Stimulated activated CD4-positive, alpha-beta T cell treated with anti-CD3 and anti-CD28 coated beads, Interleukin-1b, Interleukin-23, amount 100 ng/mL, for 1 hour (primary cell): Measurements from ENCODE around the gene PITX1.
"Not testable (repeated sequence)": the region's sequence is repeated elsewhere in the genome, so short reads cannot be mapped to it uniquely, and the experiment has no call there.

Experiments used
- DNase-seq, 2 donors: peaks; one replicate each; pipeline ENCODE4 v3.0.0-alpha.2; 2020; ENCODE audit warnings: low read depth in 2 of 2

Gene PITX1

GRCh38 chr5:135033901-135034235 is at the start of gene PITX1:
PITX1 (minus strand) TSS chr5:135034228; CDS start chr5:135033881, 347 bp downstream.
- DNase-seq = no peak

- not testable (repeated sequence) for DNase-seq
Observed at GRCh38 chr5:135083334-135083733, 49.3 kb upstream of the PITX1 start.

DNA sequence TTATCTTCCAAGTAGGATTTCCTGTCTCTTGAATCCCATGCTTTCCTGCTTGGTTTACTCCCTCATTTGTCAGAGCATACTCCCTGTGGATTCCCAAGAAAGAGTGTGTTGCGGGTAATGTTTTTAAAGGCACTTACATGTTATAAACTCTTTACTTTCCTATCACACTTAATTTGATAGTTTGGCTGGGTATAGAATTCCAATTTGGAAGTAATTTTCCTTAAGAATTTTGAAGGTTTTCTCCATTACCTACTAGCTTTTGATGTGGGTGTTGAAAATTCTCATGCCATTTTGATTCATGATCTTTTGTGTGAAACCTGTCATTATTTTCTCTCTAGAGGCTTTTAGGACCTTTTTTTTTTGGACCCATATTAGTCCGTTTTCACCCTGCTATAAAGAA is 47.2 kb upstream of the PITX1 start:
- DNase-seq = no peak

DNA sequence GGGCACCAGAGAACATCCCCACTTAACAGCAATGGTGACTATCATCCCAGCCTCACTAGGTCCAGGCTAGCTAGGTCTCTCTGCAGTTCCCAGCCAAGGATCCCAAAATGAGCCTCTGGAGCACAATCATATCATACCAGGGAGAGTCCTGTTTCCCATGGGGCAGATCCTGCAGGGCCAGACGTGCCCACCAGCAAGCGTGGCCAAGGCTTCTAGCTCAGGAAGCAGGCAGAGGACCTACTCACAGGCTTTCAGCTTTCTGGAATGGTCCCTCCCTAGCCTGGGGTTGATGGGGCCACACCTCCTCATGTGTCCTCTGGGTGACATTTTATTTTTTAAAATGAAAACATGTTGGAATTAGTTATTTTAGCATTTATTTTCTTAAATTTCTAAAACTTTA is 45.7 kb upstream of the PITX1 start:
- DNase-seq = no peak

DNA sequence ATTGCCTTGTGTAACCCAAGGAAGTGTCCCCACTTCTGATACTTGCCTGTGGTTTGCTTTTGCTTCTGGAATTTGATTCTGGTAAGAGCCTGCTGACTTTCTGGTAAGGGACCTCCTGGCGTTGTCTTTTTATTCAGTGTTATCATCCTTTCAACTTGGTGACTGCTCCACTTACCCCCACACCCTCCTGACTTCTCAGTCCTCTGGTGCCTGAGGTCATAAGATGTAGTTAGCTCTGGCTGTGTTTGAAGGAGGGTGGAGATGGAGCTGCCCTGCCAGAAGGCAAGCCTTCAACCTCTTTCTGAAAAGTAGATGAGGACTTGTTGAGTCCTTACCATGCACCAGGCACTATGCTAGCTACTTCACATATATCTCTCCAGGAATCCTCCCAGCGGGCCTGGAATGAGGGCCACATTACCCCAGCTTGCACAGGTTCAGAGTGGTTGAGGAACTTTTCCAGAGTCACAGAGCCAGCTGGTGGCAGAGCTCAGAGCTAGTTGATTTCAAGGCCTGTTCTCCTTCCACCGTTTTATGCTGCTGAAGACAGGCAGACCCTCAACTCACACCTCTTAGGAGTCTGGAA is 45.2 kb upstream of the PITX1 start:
- no peak for DNase-seq

DNA sequence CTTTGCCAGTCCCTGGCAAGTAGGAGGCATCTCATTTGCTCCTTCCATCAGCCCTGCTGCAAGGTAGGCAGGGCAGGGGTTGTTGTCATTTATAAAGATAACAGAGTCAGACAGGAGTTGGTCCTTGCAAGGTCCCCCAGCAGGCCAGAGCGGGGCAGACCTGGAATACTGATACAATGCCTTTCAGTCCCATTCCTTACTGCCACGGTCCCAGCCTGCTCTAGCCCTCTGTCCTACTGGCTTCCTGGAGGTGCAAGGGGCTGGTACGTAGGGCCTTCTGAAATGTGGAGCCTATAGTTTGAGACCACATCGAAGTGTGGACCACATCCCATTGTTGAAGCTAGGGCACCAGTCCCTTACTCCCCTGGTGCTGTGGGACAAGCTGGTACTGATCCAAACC is 42.8 kb upstream of the PITX1 start:
- DNase-seq = no peak

DNA sequence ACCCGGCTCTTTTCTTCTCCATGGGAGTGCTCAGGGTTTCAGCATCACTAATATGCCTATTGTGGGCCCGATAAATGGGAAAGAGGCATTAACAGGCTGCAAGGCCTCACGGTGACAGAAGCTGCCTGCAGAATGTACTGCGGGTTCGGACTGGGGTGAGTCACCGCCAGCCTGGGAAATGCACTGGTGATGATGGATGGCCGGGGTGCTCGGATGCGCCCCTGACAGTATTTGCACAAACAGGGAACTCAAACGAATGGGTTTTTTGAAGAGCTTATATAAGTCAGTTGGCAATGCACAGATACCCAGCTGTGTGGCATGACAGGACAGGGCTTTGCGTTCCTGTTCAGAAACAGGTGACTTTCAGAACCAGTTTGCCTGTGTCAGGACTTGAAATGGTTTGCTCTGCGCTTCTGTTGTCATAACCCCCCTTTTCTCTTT is 42.0 kb upstream of the PITX1 start:
- no peak for DNase-seq

- DNase-seq = no peak
Observed at GRCh38 chr5:135075621-135076020, 41.6 kb upstream of the PITX1 start.

DNA sequence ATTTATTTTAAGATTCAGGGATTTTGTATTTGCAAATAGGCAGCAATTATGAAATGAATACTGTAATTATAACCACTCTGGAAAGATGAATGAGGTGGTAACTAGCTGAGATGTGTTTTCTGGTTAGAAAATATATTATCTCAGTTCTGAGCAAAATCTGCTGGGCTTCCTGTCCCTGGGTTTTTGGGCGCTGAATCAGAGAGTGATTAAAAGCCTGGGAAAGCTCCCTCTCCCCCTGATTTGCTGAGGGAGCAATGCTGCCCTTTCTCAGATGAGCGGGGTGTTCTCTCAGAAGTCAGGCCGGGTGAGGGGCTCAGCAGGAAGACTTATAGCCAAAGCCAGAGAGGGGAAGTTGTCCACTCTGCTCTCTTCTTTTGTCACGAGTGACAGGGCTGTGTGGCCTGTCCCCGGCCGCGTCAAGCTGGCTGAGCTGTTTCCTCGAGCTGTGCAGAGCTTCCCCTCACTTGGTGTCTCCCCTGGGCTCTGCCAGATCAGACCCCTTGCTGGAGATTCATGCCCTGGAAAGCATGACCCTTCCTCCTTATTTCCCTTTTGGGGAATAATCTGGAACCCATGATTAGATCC is 39.8 kb upstream of the PITX1 start:
- no peak for DNase-seq

DNA sequence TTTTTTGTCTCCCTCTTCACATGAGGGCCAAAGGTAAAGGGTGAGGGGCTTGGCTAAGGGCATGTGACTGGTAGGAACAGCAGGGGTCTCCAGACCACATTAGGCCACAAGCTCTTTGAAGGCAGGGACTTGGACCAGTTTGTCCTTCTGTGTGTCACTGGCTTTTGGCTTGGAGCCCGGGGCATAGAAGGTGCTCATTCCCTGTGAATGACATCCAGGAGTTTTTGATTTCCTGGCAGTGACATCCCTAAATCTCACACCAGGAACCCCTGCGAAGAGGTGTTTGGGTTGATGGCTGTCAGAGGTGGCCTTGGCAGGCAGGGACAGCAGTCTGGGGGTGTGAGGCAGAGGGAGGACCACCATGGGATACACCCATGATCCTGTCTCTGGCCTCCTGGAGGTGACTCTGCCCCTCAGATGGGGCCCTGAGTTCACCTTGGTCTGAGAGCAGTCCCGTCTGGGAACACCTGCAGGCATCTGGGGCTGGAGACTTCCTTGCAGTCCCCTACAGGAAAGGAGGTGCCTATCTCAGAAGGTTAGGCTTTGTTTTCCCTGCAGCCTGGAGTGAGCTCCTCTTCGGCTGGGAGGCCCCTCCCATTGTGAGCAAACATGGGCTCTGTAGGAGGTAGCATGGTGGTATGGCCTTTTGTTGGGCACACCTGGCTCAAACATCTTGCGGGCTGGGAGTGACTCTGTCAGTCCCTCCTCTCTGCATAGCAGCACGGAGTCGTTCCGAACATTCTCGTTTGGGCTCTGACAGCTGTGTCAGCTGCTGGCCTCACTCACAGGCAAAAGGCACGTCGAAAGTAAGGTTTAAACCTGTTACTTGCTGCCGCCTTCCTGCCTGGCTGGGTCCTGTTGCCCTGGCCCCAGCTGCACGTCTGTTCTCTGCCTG is 38.6 kb upstream of the PITX1 start:
- no peak for DNase-seq

DNA sequence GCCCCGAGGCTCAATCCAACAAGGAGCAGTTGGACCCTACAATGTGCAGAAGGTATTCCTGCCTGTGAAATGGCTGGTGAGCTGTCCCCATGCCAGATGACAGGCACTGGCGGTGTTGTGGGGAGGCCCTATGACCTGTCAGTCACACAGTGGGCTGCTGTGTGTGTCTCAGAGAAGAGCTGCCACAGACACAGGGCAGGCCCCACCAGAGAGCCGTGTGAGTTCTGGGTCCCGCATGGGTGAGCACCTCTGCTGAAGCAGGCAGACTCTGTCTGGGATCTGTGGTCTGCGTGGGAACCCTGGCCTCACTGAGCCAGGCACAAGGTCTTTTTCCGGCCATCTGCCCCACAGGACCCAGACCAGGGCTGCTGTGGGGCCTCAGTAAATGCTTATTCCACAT is 37.3 kb upstream of the PITX1 start:
- no peak for DNase-seq

DNA sequence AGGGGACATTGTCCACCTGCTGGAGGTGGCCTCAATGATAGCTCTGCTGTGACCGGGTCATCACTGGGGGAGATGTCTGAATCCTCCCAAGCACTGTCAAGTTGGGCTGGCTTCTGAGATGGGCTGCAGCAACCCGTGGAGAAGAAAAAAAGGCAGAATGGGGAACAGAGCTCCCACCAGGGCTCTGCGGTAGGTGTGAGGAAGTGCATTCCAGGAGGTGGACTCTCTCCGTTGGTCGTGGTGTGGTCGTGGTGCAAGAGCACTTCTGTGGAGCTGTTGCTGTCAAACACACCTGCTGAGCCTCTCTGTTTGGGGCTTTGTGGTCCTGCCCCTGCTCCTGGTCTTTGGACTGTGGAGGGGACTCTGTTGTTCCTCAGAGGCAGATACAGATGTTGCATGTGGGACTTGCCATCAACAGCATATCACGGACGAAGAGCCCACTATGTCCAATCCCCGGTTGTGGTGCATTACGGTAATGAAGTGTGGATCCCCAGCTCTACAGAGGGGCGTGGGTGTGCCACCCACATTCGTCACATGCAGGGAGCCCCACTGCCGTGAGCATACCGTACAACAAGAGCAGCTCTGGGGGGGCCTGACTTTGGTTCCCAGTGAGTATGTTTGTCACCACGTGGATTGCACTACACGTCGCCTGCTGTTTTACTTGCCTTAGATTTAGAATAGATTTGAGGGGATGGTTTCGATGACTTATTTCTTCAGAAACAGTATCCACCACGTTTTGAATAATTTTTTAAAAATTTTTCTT is 36.0 kb upstream of the PITX1 start:
- DNase-seq = no peak

GRCh38 chr5:135069016-135069770 is 35.2 kb upstream of the PITX1 start:
- DNase-seq = no peak

GRCh38 chr5:135067587-135067986 is 33.6 kb upstream of the PITX1 start:
- DNase-seq = no peak

- no peak for DNase-seq
Observed at GRCh38 chr5:135066781-135067180, 32.8 kb upstream of the PITX1 start.

- no peak for DNase-seq
Observed at GRCh38 chr5:135065306-135066265, 31.6 kb upstream of the PITX1 start.

DNA sequence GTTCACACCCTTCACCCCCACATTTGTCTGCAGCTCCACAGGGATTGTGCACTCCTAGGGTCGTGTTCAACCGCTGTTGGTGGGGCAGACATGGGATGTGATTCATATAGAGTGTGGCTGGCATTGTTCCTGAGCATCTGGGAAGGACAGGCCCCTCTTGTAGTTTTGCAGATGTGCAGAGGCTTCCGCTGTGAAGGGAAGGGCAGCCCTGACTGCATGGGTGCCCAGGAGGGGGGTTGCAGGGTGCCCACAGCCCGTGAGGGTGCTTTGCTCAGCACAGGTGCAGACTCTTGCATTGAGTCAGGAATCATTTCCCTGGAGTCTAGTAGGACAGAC is 30.2 kb upstream of the PITX1 start:
- no peak for DNase-seq

GRCh38 chr5:135063511-135064234 is 29.6 kb upstream of the PITX1 start:
- DNase-seq = no peak

DNA sequence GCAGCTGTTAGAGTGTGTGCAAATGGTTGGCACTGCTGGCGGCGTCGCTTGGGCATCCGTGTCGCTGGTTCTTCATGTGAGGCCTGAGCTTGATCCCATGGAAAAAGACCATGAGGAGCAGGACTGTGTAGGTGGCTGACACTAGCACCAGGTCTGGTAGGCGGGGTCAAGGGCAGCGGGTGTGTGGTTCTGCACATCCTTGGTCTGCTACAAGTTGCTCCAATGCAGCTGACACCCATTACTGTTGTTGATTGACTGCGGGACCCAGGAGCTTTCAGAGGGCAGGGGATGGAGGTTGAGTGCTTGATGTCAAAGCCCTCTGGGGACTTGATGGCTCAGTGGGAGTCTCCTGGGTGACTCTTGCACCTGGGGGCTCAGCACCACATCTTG is 29.0 kb upstream of the PITX1 start:
- no peak for DNase-seq
